Putamen (tissue), 1 donor: ENCODE measurements around the gene FIG4.
"Not testable (repeated sequence)": the region's sequence is repeated elsewhere in the genome, so short reads cannot be mapped to it uniquely, and the experiment has no call there.

Experiments
- DNase-seq: peaks from one replicate; pipeline ENCODE4 v3.0.0-alpha.2; 2016; ENCODE audit warnings: low spot score

Gene FIG4

DNA sequence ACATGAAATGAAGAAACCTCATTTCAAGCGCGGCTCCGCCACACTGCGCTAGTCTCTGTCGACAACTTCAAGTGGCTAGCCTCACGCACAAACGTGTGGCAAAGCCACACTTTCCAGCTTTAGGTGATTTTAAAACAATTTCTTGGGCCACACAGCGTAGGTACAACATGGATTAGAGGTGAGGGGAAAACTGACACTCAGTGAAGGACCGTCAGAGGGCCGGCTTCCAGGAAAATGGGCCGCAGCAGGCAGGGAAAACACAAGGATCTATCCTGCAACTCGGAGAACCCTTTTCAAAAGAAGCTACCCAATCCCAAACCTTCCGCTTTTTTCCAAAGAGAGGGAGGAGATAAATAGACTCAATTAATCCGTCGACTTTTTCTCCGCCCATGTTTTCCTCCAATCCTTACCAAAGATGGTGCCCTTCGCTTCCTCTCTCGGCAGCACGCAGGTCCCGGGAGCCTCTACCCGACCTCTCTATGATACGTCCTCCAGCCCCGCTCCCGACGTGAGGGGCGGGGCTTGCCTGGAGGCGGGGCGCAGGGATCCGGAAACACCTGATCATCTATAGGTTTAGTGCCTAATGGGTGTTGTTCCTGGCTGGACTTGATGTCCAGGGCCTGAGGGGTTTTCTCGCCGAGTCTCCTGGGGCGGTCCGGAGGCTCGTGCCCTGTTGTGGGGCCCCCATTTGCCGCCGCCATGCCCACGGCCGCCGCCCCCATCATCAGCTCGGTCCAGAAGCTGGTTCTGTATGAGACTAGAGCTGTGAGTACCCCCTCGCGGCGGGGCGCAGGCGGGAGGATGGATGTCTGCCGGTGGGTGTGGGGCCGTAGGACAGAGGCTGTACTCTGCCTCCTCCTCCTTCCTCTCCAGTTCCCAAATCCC, at the start of gene FIG4, which contains the start of gene AK9:
Gene FIG4 (plus strand): TSS at position 560 of the 885 bp plus-strand sequence. CDS start 140 bp downstream, at position 700.
Gene AK9 (minus strand): TSS at position 466 of the 885 bp plus-strand sequence. CDS start 15,457 bp downstream, outside the sequence.
- DNase-seq: peak; percentile 97

DNA sequence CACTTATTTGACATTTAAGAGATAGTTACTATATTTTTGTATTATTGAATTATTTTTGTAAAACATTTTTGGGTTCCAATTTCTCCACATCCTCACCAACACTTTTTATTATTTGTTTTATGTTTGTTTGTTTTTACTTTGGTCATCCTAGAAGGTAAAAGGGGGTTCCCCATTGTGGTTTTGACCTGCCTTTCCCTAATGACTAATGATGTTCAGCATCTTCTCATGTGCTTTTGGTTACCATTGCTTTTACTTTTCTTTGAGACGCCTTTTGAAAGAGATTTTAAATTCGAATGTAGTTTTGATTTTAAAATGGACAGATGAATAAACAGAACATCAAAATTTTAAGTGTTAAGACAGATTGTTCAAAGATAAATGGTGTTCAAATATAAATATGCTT, 47.0 kb upstream of the FIG4 start:
- no peak for DNase-seq

DNA sequence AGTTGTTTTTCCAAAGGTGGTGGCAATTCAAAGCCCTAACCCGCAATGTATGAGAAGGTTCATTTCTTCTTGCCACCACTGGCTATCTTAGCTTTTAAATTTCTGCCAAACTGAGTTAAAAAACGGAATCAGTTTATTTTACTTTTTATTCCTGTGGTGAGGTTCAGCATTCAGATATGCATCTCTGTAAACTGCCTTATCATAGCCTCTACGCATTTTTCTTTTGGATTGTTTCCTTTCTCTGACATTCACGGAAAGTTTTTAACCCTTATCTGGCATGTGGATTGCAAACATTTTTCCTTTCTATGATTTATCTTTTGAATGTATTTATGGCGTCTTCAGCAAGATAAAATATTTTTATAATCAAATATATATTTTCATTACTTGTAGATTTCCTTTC, 37.8 kb upstream of the FIG4 start:
- DNase-seq: no peak

DNA sequence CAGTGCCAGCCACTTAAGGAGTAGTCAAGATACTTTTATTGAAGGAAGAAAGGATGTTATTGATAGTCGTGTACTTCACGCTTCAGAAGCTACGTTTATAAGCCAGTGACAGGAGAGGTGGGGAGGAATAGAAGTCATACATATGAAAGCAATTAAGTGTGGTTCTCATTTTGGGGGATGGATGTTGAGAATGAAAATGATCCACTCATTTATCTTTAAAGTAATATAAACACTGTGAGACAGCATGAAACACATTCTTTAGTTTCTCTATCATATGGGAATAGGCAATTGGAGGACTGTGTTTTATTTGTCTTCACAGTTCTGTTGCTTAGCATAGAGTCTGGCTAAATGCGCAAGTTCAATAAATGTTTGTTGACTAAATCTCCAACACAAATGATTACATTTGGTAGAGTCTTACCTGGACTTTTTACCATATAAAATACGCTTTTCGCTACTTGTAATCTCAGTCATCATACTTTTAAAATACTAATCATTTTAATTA, 35.3 kb upstream of the FIG4 start:
- DNase-seq: no peak

DNA sequence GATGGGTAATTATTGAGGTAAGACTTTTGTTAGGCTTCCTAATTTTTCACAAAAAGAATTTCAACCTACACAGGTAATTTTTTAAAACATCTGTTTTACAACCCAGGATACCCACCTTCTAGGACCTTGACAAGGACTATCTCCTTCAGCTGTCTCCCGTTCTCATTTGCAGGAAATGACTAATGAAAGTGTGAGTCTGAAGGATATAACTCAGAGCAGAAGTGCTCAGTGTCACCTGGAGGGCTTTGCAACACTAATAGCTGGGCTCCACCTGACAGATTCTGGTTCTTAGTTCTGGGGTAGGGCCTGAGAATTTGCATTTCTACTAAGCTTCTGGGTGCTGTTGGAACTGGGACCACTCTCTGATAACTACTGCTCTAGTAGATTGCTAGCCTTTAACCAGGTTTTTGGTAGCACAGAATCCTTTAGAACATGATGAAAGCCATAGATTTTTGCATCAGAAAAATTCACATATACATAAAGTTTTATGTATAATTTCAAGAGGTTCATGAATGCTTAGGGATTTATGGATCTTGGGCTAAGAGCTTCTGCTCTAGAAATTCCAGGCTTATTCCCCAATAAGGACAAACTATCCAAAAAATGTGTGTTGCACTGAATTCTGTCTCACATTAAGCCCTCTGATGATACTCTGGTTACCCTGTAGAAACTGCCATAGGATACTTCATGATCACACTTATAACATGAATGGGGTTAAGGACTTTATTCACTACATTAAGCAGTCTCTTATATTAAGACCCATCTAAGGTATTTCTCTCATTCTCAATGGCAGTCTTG, 30.4 kb upstream of the FIG4 start:
- DNase-seq: no peak

DNA sequence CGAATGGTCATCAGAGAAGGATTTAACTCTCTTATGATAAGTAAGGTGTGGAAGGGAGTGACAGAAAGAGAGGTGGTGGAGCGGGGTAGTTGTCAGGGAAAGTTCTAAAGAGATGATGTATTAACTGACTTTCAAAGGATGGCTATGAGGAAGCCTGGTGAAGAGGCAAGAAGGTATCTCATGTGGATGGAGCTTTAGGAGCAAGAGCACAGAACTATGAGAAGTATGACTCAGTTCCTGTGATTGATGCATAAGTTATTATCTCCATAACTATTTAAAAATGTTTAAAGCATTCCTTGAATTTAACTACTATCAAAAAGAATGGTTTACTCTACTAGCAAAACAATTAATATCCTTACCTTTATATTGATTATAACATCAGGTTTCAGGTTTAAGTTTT, 28.9 kb upstream of the FIG4 start:
- DNase-seq: no peak

DNA sequence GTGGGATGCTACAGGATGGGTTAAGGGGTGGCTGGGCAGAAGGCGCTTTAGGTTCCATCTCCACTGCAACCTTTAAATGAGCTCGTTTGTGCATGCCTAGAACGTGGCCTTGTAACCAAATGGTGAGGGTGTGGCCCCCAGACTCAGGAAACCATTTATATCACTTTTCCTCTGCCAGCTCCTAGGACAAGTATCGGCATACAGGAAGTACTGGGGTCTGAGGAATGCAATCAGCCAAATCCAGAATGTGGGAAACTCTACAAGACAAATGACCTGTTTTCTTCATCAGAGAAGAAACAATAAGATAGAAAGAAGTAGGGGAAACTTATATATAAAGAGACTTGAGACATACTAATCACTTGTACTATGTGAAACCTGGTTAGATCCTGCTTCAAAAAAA, 21.3 kb upstream of the FIG4 start:
- no peak for DNase-seq

DNA sequence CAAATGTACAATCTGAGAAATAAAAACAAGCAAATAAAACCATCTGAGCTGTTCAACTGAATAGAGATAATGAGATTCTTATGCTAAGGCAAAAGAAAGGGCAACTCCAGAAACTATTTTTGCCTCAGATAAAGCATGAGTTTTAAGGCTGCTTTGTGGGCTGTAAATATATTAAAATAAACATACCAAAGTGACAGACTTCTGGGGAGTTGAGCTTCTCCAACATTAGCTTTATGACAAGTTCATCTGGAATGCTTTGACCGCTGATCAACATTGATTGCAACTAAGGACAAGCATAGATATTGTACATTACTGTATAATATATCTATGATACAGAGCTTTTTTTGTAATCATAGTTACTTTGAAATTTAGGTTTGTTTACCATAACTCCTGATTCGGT, 19.4 kb upstream of the FIG4 start:
- no peak for DNase-seq

DNA sequence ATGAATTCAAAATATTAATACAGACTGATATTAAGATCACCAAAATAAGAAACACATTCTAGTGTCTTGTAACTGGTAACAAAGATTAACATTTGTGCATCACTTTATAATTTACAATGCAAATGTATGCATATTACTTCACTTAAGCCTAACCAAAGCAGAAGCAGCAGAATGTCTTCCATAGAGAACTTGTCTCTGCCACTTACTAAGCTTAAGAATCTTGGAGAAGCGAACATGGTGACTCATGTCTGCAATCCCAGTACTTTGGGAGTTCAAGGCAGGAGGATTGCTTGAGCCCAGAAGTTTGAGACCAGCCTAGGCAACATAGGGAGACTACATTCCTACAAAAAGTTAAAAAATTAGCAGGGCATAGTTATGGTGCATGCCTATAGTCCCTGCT, 18.9 kb upstream of the FIG4 start:
- no peak for DNase-seq

DNA sequence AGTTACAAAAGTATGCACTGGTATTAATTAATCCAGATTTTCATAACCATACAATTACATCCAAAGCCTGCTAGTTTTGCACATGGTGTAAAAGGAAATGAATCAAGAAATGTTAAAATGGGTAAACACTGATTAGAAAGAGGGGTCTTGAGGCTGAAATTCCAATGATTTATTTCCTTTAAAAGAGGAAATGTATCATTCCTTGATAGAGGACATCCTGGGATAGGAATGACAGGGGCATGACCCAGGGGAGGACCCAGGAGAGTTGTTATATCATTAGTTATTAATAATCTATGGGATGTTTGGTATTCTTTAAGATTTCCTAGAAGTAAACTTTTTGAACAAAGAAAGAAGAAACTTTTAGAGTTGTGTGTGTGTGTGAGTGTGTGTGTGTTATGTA, 18.3 kb upstream of the FIG4 start:
- DNase-seq: no peak

DNA sequence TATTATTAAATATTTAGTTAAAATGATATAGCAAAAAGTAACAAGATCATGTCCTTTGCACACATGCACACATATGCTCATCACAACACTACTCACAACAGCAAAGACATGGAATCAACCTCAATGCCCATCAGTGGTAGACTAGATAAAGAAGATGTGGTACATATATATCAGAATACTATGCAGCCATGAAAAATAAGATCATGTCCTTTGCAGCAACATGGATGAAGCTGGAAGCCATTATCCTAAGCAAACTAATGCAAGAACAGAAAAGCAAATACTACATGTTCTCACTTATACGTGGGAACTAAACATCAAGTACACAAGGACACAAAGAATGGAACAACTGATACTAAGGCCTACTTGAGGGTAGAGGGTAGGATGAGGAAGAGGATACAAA, 14.4 kb upstream of the FIG4 start:
- DNase-seq: no peak

DNA sequence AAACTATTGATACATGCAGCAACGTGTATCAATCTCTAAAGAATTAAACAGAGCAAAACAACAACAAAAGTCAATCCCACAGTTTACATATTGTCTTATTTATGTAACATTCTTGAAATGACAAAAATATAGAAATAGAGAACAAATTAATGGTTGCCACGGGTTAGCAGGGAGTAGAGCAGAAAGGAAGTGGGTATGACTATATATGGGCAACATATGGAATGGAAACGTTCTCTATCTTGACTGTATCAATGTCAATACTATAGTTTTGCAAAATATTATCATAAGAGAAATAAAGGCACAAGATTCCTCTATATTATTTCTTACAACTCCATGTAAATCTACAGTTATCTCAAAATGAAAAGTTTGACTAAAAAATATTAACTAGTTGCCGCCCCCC, 12.9 kb upstream of the FIG4 start:
- DNase-seq: no peak

DNA sequence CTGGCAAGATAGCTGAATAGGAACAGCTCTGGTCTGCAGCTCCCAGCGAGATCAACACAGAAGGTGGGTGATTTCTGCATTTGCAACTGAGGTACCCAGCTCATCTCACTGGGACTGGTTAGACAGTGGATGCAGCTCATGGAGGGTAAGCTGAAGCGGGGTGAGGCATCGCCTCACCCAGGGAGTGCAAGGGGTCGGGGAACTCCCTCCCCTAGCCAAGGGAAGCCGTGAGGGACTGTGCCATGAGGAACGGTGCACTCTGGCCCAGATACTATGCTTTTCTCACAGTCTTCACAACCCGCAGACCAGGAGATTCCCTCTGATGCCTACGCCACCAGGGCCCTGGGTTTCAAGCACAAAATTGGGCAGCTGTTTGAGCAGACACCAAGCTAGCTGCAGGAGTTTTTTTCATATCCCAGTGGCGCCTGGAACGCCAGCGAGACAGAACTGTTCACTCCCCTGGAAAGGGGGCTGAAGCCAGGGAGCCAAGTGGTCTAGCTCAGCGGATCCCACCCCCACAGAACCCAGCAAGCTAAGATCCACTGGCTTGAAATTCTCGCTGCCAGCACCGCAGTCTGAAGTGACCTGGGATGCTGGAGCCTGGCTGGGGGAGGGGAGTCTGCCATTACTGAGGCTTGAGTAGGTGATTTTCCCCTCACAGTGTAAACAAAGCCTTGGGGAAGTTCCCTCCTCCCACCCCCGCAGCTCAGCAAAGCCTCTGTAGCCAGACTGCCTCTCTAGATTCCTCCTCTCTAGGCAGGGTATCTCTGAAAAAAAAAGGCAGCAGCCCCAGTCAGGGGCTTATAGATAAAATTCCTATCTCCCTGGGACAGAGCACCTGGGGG, 12.2 kb upstream of the FIG4 start:
- DNase-seq: not testable (repeated sequence)

DNA sequence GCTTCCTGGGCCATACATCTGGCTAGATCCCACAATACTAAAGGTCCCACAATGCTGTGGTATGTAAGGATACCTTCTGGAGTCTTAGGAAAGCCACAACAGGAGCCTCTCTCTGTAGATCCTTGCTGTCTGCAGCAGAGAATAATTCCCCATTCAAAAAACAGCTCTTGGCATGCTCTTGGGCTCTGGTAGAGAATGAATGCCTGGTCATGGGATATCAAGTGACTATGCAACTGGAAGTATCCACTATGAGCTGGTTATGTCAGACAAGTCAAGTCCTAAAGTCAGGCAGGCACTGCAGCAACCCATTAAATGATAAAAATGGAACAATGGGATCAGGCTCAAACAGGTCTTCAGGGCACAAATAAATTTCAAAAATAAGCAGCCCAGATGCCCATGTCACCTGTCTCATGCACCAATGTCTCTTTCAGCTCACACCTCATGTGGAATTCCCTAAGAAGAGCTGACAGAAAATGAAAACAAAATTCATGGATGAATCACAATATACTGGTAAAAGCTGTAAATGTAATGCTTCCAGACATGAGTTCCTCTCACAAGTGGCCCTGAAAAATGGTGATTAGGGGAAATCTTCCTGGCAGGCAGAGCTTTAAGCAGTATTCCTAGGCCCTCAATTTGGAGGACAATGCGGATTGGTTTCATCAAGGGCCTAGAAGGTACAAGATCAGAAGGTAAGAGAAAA, 4.4 kb upstream of the FIG4 start:
- DNase-seq: no peak

DNA sequence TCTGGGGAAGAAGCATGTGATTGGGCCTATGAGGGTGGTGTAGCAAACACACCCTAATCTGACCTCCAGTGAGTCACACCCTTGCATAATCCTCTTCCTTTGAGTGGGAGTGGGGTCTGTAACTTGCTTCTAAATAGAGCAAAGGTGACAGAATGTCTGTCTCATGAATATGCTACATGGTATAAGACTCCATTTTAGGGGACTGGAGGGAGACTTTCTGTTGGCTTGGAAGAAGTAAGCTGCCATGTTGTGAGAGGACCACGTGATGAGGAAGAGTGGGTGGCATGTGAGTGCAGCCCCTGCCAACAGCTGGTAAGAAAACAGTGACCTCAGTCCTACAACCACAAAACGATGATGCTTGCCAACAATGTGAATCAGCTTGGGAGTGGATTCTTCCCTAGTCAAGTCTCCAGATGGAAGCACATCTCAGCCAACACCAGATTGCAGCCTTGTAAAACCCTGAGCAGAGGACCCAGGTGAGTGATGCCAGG, 3.8 kb upstream of the FIG4 start:
- no peak for DNase-seq

DNA sequence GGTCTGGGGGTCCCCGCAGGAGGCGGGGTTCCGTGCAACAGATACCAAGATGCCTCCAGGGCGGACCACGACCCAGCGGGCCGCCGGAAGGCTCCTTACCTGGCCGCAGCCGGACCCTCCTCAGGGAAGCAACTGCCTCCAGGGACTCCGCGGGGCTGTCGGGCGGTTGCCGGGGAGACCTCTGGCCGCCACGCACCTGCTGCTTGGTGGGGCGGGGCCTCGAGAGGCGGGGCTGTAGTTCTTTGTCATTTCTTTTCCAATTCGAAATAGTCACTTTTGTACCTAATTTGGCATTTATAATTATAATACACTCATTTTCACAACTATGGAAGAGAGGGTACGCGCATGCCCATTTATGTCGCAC, 741 bp upstream of the FIG4 start:
- DNase-seq: no peak

DNA sequence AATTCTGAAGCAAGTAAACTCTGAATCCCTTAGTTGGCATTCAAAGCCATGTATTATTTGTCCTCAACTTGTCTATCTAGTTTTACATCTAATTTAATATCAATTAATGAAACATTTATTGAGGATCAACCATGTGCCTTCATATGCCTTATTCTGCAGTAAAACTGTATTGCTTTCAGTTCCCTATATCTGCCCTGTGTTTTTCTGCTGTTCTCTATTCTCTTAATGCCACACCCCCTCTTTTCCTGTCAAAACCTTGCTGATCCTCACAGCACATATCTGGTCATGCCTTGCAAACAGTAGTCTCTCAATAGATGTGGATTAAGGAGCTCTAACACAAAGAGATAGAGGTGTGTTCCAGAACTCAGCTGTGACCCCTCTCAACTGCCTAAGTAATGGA, 2.0 kb downstream of the FIG4 start:
- no peak for DNase-seq

DNA sequence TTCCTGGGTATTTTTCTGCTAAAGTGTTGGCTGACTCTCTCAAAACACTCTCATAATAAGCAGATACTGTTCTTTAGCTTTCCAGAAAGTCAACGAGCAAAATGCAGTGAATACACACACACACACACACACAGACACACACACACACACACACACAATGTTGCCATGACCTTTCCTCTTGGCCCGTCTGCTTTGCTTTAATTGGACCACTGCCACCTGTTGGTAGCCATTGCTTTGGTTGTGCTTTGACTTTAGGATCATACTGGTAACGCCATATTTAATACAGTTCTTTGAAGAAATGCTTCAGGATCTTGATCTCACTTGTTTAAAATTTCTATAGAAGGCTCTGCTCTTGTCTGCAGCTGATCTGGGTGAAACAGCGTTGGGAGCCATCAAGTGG, 4.4 kb downstream of the FIG4 start:
- no peak for DNase-seq

DNA sequence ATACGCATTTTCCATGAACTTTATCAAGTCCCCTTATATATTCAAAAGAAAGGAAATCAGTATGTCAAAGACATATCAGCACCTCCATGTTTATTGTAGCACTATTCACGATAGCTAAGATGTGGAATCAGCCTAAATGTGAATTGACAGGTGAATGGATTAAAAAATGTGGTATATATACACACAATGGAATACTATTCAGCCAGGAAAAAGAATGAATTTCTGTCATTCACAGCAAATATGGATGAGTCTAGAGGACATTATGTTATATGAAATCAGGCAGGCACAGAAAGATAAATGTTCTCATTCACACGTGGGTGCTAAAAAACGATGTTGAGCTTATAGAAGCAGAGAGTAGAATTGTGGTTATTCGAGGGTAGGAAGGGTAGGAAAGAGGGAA, 5.3 kb downstream of the FIG4 start:
- no peak for DNase-seq

DNA sequence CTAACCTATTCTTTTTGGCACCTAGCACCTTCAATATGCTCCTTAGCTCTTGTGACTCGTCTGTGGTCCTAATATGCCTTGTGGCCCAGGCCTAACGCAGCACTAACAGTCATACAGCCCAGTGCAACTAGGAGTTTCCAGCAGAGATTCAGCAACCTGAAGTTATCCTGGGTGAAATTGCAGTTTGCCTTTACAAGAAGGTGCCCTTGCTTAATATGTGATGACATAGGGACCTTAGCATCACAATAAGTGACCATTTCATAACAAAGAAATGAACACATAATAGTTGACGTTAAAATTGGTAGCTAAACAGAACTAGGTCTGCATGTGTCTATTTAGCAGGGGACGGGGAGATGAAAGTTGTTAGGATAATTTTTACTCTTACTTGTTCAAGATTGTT, 10.1 kb downstream of the FIG4 start:
- no peak for DNase-seq

DNA sequence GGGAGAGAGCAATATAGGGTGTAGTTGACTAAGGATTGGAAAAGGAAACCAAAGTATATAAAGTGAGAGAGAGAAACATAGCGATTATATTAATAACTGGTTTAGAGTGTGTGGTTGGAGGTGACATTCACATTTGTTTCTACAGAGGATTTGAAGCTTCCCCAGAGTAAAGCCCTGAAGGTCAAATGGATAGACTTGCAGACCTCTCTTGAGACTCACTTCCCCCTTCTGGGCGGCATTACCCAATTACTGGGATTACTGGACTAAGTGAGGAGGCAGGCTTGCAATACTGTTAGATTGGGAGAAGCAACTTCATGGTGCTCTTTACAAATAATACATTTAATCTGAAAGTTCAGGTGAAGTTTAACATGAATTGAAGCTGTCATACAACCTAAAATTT, 10.7 kb downstream of the FIG4 start:
- no peak for DNase-seq
